ENCODE data around the gene CARD11. TPM values are rescaled to one million over a fixed set of nuclear protein-coding genes. Genes with fewer than 3 reads are reported as not detected.

CARD11 gene
- total RNA-seq, 1 donor, result under 0.01 TPM

DNA sequence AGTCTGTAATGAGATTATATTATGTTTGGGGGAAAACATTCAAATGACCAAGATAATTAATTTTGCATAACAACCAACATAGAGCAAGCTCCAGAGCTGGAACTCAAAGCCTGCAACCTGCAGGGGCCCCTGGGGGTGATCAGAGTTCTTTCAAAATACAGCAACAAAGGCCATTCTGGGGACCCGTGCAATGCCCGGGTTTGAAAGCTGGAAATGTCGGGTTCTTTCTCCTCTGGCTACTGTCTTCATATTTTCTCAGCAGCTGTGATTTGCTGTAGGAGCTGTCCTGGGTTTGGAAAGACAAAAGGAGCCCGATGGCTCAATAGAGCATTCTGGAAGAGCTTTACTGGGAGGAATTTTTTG, 30.8 kb upstream of the CARD11 start:
- no peak overlapping the region for H3K4me3 ChIP-seq (ENCODE audit: low read depth, low read length)
- TF ChIP-seq, protein P1, sequence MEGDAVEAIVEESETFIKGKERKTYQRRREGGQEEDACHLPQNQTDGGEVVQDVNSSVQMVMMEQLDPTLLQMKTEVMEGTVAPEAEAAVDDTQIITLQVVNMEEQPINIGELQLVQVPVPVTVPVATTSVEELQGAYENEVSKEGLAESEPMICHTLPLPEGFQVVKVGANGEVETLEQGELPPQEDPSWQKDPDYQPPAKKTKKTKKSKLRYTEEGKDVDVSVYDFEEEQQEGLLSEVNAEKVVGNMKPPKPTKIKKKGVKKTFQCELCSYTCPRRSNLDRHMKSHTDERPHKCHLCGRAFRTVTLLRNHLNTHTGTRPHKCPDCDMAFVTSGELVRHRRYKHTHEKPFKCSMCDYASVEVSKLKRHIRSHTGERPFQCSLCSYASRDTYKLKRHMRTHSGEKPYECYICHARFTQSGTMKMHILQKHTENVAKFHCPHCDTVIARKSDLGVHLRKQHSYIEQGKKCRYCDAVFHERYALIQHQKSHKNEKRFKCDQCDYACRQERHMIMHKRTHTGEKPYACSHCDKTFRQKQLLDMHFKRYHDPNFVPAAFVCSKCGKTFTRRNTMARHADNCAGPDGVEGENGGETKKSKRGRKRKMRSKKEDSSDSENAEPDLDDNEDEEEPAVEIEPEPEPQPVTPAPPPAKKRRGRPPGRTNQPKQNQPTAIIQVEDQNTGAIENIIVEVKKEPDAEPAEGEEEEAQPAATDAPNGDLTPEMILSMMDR (IDR thresholded peaks at IDR 0.05; ENCODE audit: insufficient read depth, low read length), result no peak
- DNase-seq (ENCODE audit: low read depth), result no peak

DNA sequence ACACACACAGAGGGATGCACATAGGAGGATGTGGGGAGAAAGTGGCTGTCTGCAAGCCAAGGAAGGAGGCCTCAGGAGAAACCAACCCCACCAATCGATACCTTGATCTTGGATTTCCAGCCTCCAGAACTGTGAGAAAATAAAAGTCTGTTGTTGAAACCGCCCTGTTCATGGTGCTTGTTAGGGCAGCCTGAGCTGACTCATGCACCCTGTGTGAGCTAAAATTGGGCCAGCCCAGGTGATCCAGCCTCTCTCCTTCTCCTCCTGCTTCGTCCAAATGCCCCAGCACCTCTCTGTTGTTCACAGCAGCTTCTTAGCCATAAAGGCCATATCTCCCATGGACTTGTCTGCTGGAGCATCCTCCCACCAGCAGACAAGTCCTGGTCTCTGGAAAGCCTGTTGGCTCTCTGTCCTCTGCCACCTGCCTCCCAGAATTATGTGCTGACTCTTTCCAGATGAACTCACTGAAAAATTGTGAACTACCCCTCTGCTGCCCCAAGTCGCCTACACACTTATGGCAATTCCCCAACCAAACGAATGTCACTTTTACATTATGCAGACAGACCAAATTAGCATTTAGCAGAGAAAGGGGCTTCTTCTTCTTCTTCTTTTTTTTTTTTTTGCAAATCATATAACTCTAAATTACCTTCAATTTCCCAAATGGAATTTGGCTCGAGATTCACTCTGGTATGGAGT, 30.2 kb upstream of the CARD11 start:
- TF ChIP-seq, protein P1 (IDR thresholded peaks at IDR 0.05; ENCODE audit: insufficient read depth, low read length), result no peak
- DNase-seq (ENCODE audit: low read depth), result no peak
- H3K4me3 ChIP-seq (ENCODE audit: low read depth, low read length), result no peak overlapping the region

DNA sequence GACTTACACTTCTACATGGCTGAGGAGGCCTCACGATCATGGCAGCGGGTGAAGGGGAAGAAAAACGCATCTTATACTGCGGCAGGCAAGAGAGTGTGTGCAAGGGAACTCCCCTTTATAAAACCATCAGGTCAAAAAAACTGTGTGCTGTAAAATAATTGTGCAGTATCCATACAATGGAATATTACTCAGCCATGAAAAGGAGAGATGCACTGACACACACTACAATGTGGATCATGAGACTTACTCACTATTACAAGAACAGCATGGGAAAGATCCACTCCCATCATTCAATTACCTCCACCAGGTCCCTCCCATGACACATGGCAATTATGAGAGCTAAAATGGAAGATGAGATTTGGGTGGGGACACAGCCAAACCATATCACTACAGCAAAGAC, 27.2 kb upstream of the CARD11 start:
- TF ChIP-seq, protein P1 (IDR thresholded peaks at IDR 0.05; ENCODE audit: insufficient read depth, low read length), result no peak

DNA sequence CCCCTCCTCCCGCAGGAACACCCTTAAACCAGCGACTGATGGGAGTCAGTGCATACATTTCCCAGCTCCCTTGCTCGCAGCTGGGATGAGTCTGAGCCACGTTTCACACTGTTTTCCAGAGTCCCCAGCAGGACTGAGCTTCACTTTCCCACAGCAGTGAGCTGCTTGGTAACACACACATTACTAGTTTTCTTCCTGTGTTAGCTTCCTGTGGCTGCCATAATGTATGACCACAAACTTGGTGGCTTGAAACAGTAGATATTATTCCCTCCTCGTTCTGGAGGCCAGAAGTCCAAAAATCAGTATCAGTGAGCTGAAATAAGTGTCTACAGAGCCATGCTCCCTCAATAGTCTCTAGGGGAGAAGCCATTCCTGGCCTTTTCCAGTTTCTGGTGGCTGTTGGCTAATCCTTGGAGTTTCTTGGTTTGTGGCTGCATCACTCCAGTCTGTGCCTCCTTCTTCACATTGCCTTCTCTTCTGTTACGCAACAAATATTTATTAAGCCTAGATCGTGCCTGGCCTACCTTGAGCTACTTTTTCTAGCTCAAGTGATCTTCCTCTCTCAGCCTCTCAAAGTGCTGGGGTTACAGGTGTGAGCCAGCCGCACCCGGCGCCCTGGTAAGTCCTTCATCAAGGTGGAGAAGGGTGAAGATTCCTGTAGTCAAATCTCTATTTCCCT, 26.2 kb upstream of the CARD11 start:
- TF ChIP-seq, protein P1 (IDR thresholded peaks at IDR 0.05; ENCODE audit: insufficient read depth, low read length), result no peak
- no peak overlapping the region for H3K4me3 ChIP-seq (ENCODE audit: low read depth, low read length)
- DNase-seq (ENCODE audit: low read depth), result no peak

More for the DNA sequence above, 27.2 kb upstream of the CARD11 start:
- H3K4me3 ChIP-seq (ENCODE audit: low read depth, low read length), result no peak overlapping the region
- DNase-seq (ENCODE audit: low read depth), result no peak

DNA sequence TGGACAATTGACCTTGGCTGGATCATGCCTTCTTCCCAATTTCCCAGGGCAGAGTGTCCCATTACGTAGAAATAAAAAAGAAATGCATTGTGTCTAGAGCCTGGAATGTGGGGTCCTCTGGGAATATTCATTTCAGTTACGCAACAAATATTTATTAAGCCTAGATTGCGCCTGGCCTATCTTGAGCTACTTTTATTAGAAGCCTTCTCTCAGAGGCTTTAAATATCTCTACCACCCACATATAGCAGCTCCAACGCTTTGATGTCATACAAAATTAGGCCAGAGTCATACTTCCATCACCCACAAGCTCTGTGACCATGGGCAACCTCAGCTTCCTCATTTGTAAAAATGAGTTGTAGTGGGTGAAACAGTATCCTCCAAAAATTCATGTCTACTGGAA, 24.9 kb upstream of the CARD11 start:
- TF ChIP-seq, protein P1 (IDR thresholded peaks at IDR 0.05; ENCODE audit: insufficient read depth, low read length), result no peak
- no peak overlapping the region for H3K4me3 ChIP-seq (ENCODE audit: low read depth, low read length)
- DNase-seq (ENCODE audit: low read depth), result no peak

DNA sequence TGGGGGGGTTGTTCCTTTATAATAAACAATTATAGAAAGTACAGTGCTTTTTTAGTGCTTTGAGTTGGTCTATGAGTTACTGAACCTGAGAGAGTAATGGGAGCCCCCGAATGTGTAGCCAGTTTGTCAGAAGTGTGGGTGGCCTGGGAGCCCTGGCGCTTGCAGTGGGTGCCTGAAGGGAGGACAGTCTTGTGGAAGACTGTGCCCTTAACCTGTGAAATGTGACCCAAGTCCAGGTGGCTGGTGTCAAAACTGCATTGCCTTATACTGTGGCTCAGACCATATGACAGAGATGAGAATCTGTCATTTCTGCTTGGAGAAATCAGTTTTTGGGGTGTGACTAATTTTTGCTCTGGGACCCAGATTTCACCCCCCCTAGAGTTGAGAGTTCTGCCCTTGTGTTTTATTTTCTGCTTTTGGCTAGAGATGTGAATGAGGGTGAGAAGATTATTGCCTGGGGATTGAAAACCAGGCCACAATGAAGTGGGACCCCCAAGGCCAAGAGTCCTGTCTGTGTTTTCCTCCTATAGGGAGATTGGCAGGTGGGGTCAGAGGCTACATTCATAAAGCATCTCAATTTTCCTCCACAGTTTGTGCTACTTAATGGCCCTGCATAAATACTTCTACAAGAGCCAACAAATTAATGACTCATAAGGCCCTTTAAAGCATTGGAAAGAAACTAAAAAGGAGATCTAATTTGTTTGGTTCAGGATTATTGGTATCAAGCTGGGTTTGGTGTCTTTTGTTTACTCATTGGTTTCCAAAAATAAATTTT, 24.1 kb upstream of the CARD11 start:
- DNase-seq (ENCODE audit: low read depth), result no peak
- no peak overlapping the region for H3K4me3 ChIP-seq (ENCODE audit: low read depth, low read length)
- TF ChIP-seq, protein P1 (IDR thresholded peaks at IDR 0.05; ENCODE audit: insufficient read depth, low read length), result no peak
